GM18951 (cell line): ENCODE data around the gene PLXDC2.

Experiments
- POLR2A ChIP-seq: IDR thresholded peaks from 4 replicates; pipeline ENCODE4 v1.6.1; 2011; ENCODE audit warnings: mild to moderate bottlenecking; ENCODE audit not compliant: insufficient read length, insufficient read depth; ENCODE audit errors: extremely low read depth
- in situ Hi-C: fragments of 300-500 bp; cut with MboI; formaldehyde crosslinking; loops from one replicate; pipeline ENCODE4 v1.12.0; 2022; ENCODE audit warnings: low sequenced_read_pairs, mixed read lengths, inconsistent platforms; ENCODE audit not compliant: unreplicated experiment

PLXDC2 gene

GRCh38 chr10:20272608-20273007, 456.4 kb downstream of the PLXDC2 start:
- no peak for TF ChIP-seq POLR2A
- in situ Hi-C loops: no loop called here

GRCh38 chr10:20274571-20274970, 458.3 kb downstream of the PLXDC2 start:
- no peak for TF ChIP-seq POLR2A
- in situ Hi-C loops: no loop called here

GRCh38 chr10:20276127-20276979, 460.1 kb downstream of the PLXDC2 start:
- in situ Hi-C loops: no loop called here
- no peak for TF ChIP-seq POLR2A

- no peak for TF ChIP-seq POLR2A
- in situ Hi-C loops: no loop called here
Observed at GRCh38 chr10:20277820-20278219, 461.6 kb downstream of the PLXDC2 start.

- no peak for TF ChIP-seq POLR2A
- in situ Hi-C loops: no loop called here
Observed at GRCh38 chr10:20281579-20281978, 465.3 kb downstream of the PLXDC2 start.

GRCh38 chr10:20287586-20287985, 471.4 kb downstream of the PLXDC2 start:
- in situ Hi-C loops: no loop called here
- TF ChIP-seq POLR2A: no peak

GRCh38 chr10:20288060-20288459, 471.8 kb downstream of the PLXDC2 start:
- in situ Hi-C loops: no loop called here

GRCh38 chr10:20289070-20289828, 473.0 kb downstream of the PLXDC2 start:
- no peak for TF ChIP-seq POLR2A
- in situ Hi-C loops: no loop called here

More at GRCh38 chr10:20288060-20288459, 471.8 kb downstream of the PLXDC2 start:
- no peak for TF ChIP-seq POLR2A

- in situ Hi-C loops: no loop called here
- no peak for TF ChIP-seq POLR2A
Observed at GRCh38 chr10:20298417-20298816, 482.2 kb downstream of the PLXDC2 start.

GRCh38 chr10:20299034-20299736, 483.0 kb downstream of the PLXDC2 start:
- in situ Hi-C loops: no loop called here
- TF ChIP-seq POLR2A: no peak

GRCh38 chr10:20300735-20301134, 484.5 kb downstream of the PLXDC2 start:
- in situ Hi-C loops: no loop called here
- TF ChIP-seq POLR2A: no peak

GRCh38 chr10:20302033-20302432, 485.8 kb downstream of the PLXDC2 start:
- in situ Hi-C loops: no loop called here
- TF ChIP-seq POLR2A: no peak

- TF ChIP-seq POLR2A: no peak
- in situ Hi-C loops: no loop called here
Observed at GRCh38 chr10:20303453-20304152, 487.4 kb downstream of the PLXDC2 start.
